IPS-15b (cell line): ENCODE results near the gene ANKRD23.
"Not testable (repeated sequence)": the region's sequence is repeated elsewhere in the genome, so short reads cannot be mapped to it uniquely, and the experiment has no call there.

Experiments
- H3K27me3 ChIP-seq: one replicate; pipeline ENCODE4 v1.6.1; 2013; ENCODE audit warnings: low read length; ENCODE audit not compliant: control insufficient read depth, insufficient read depth
- H3K36me3 ChIP-seq: one replicate; pipeline ENCODE4 v1.6.1; 2013; ENCODE audit warnings: low read length; ENCODE audit not compliant: control insufficient read depth, insufficient read depth
- H3K4me1 ChIP-seq: one replicate; pipeline ENCODE4 v1.6.1; 2013; ENCODE audit warnings: mild to moderate bottlenecking, low read length; ENCODE audit not compliant: control insufficient read depth, insufficient read depth
- H3K4me3 ChIP-seq: one replicate; pipeline ENCODE4 v1.5.1; 2013; ENCODE audit warnings: low read depth, low read length
- H3K9ac ChIP-seq: one replicate; pipeline ENCODE4 v1.6.1; 2013; ENCODE audit warnings: low read depth, mild to moderate bottlenecking, low read length
- H3K9me3 ChIP-seq: one replicate; pipeline ENCODE4 v1.6.1; 2013; ENCODE audit warnings: mild to moderate bottlenecking, low read length; ENCODE audit not compliant: control insufficient read depth, insufficient read depth

ANKRD23 gene

GRCh38 chr2:96801786-96802595 lies 41.8 kb downstream of the ANKRD23 start:
- H3K4me1 ChIP-seq: peaks cover 2% of the 10 kb centered on the region
- H3K36me3 ChIP-seq: peaks cover 10% of the 10 kb centered on the region
- no peaks in the 10 kb centered on the region for H3K9me3 ChIP-seq
- H3K27me3 ChIP-seq: no peaks in the 10 kb centered on the region
- no peak overlapping the region for H3K9ac ChIP-seq
- no peak overlapping the region for H3K4me3 ChIP-seq

GRCh38 chr2:96801005-96801785 lies 42.6 kb downstream of the ANKRD23 start:
- Histone ChIP-seq H3K9me3 (no peaks in the 10 kb centered on the region), H3K4me1 (peaks cover 2% of the 10 kb centered on the region), H3K36me3 (peaks cover 10% of the 10 kb centered on the region), H3K4me3 (no peak overlapping the region), H3K27me3 (no peaks in the 10 kb centered on the region), H3K9ac (no peak overlapping the region)

- Histone ChIP-seq H3K4me1 (peaks cover 2% of the 10 kb centered on the region), H3K27me3 (no peaks in the 10 kb centered on the region), H3K36me3 (peaks cover 10% of the 10 kb centered on the region), H3K9ac (no peak overlapping the region), H3K4me3 (no peak overlapping the region), H3K9me3 (no peaks in the 10 kb centered on the region)
Observed at GRCh38 chr2:96800061-96801004, 43.5 kb downstream of the ANKRD23 start.

- no peaks in the 10 kb centered on the region for H3K27me3 ChIP-seq
- no peak overlapping the region for H3K9ac ChIP-seq
- H3K36me3 ChIP-seq: peaks cover 10% of the 10 kb centered on the region
- no peaks in the 10 kb centered on the region for H3K9me3 ChIP-seq
- H3K4me3 ChIP-seq: no peak overlapping the region
- peaks cover 2% of the 10 kb centered on the region for H3K4me1 ChIP-seq
Observed at GRCh38 chr2:96799623-96799935, 44.2 kb downstream of the ANKRD23 start.

GRCh38 chr2:96798733-96799622 lies 44.8 kb downstream of the ANKRD23 start:
- Histone ChIP-seq H3K9me3 (no peaks in the 10 kb centered on the region), H3K4me1 (peaks cover 2% of the 10 kb centered on the region), H3K27me3 (no peaks in the 10 kb centered on the region), H3K9ac (no peak overlapping the region), H3K36me3 (peaks cover 10% of the 10 kb centered on the region), H3K4me3 (no peak overlapping the region)

GRCh38 chr2:96797066-96797625 lies 46.7 kb downstream of the ANKRD23 start:
- no peaks in the 10 kb centered on the region for H3K9me3 ChIP-seq
- H3K27me3 ChIP-seq: no peaks in the 10 kb centered on the region
- peaks cover 2% of the 10 kb centered on the region for H3K4me1 ChIP-seq
- H3K36me3 ChIP-seq: peaks cover 10% of the 10 kb centered on the region
- no peak overlapping the region for H3K4me3 ChIP-seq
- H3K9ac ChIP-seq: no peak overlapping the region

- not testable (repeated sequence) for H3K4me3 ChIP-seq, H3K9me3 ChIP-seq, H3K27me3 ChIP-seq, H3K4me1 ChIP-seq, H3K36me3 ChIP-seq, H3K9ac ChIP-seq
Observed at GRCh38 chr2:96796497-96796896, 47.3 kb downstream of the ANKRD23 start.

GRCh38 chr2:96795076-96795475 lies 48.7 kb downstream of the ANKRD23 start:
- Histone ChIP-seq H3K9ac (no peak overlapping the region), H3K9me3 (no peaks in the 10 kb centered on the region), H3K27me3 (no peaks in the 10 kb centered on the region), H3K36me3 (peaks cover 6% of the 10 kb centered on the region), H3K4me3 (no peak overlapping the region), H3K4me1 (no peaks in the 10 kb centered on the region)

GRCh38 chr2:96792772-96793749 lies 50.8 kb downstream of the ANKRD23 start:
- Histone ChIP-seq H3K27me3 (no peaks in the 10 kb centered on the region), H3K4me3 (no peak overlapping the region), H3K4me1 (peaks cover 3% of the 10 kb centered on the region), H3K9ac (no peak overlapping the region), H3K9me3 (no peaks in the 10 kb centered on the region), H3K36me3 (no peaks in the 10 kb centered on the region)

GRCh38 chr2:96789245-96789617 lies 54.6 kb downstream of the ANKRD23 start:
- Histone ChIP-seq H3K36me3 (no peaks in the 10 kb centered on the region), H3K9ac (no peak overlapping the region), H3K4me1 (peaks cover 3% of the 10 kb centered on the region), H3K27me3 (no peaks in the 10 kb centered on the region), H3K4me3 (no peak overlapping the region), H3K9me3 (no peaks in the 10 kb centered on the region)
